Fibroblast of lung (primary cell): Measurements from ENCODE around the gene KDELR1.

Source experiments
- EZH2 ChIP-seq: IDR thresholded peaks from 2 replicates; pipeline ENCODE4 v1.5.1; 2012; ENCODE audit warnings: low read length, control low read depth, mild to moderate bottlenecking; ENCODE audit errors: missing control alignments
- TF ChIP-seq, protein P1 (sequence below), 2 donors: IDR thresholded peaks in 1 of 2; conservative IDR thresholded peaks in 1 of 2; 1 replicate in 1 of 2; 2 replicates in 1 of 2; pipeline ENCODE4 v1.5.1; 2011 to 2012; ENCODE audit warnings: low read length in 2 of 2, control low read depth in 1 of 2, inconsistent platforms in 1 of 2, low read depth in 1 of 2, mild to moderate bottlenecking in 1 of 2

DNA sequence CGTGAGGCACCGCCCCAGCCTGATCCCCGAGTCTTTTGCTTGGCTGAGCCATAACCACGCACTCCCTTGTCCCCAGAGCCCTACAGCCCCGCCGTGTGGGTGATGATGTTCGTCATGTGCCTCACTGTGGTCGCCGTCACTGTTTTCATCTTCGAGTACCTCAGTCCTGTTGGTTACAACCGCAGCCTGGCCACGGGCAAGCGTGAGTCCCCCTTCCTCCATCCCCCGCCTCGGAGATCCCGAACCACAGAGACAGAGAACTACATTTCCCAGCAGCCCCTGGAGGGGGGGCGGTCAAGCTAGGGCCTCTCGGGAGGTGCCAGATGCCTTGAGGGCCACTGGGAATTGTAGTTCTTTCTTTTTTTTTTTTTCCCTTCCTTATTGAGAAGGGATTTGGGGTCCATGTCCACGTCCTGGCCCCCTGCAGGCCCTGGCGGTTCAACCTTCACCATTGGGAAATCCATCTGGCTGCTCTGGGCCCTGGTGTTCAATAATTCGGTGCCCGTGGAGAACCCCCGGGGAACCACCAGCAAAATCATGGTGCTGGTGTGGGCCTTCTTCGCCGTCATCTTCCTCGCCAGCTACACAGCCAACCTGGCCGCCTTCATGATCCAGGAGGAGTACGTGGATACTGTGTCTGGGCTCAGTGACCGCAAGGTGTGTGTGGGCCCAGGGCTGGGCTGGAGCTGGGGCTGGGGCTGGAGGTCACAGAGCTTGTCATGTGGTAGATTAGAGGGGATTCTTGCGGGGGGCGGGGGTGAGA is 28.0 kb upstream of the KDELR1 start:
- TF ChIP-seq, protein P1, sequence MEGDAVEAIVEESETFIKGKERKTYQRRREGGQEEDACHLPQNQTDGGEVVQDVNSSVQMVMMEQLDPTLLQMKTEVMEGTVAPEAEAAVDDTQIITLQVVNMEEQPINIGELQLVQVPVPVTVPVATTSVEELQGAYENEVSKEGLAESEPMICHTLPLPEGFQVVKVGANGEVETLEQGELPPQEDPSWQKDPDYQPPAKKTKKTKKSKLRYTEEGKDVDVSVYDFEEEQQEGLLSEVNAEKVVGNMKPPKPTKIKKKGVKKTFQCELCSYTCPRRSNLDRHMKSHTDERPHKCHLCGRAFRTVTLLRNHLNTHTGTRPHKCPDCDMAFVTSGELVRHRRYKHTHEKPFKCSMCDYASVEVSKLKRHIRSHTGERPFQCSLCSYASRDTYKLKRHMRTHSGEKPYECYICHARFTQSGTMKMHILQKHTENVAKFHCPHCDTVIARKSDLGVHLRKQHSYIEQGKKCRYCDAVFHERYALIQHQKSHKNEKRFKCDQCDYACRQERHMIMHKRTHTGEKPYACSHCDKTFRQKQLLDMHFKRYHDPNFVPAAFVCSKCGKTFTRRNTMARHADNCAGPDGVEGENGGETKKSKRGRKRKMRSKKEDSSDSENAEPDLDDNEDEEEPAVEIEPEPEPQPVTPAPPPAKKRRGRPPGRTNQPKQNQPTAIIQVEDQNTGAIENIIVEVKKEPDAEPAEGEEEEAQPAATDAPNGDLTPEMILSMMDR (conservative IDR thresholded peaks at IDR 0.05 in 1 of 2, IDR thresholded peaks at IDR 0.05 in 1 of 2; ENCODE audit: low read depth in 1 of 2, low read length in 2 of 2), result no peak
- no peak for TF ChIP-seq EZH2
